ENCODE results near the gene MAN1A2. TPM values are rescaled to one million over a fixed set of nuclear protein-coding genes. Genes with fewer than 3 reads are reported as not detected.
"Not testable (repeated sequence)": the region's sequence is repeated elsewhere in the genome, so short reads cannot be mapped to it uniquely, and the experiment has no call there.

The MAN1A2 gene
- total RNA-seq, 1 donor from 2014 or later, result 35.3 TPM

- intact Hi-C loops (cut with micrococcal nuclease), result no loop called here
Observed at GRCh38 chr1:117396074-117396473, 28.8 kb downstream of the MAN1A2 start.

GRCh38 chr1:117396636-117397035 lies 29.4 kb downstream of the MAN1A2 start:
- intact Hi-C loops (cut with micrococcal nuclease), result no loop called here

- intact Hi-C loops (cut with micrococcal nuclease), result no loop called here
Observed at GRCh38 chr1:117398957-117399356, 31.7 kb downstream of the MAN1A2 start.

GRCh38 chr1:117401761-117402160 lies 34.5 kb downstream of the MAN1A2 start:
- intact Hi-C loops (cut with micrococcal nuclease), result no loop called here

- intact Hi-C loops (cut with micrococcal nuclease), result no loop called here
Observed at GRCh38 chr1:117403597-117403996, 36.3 kb downstream of the MAN1A2 start.

- intact Hi-C loops (cut with micrococcal nuclease), result no loop called here
Observed at GRCh38 chr1:117405042-117405441, 37.8 kb downstream of the MAN1A2 start.

GRCh38 chr1:117412472-117412871 lies 45.2 kb downstream of the MAN1A2 start:
- intact Hi-C loops (cut with micrococcal nuclease), result no loop called here

- intact Hi-C loops (cut with micrococcal nuclease), result no loop called here
Observed at GRCh38 chr1:117413412-117413811, 46.2 kb downstream of the MAN1A2 start.

GRCh38 chr1:117414943-117415342 lies 47.7 kb downstream of the MAN1A2 start:
- intact Hi-C loops (cut with micrococcal nuclease), result no loop called here

GRCh38 chr1:117416004-117416403 lies 48.8 kb downstream of the MAN1A2 start:
- intact Hi-C loops (cut with micrococcal nuclease), result no loop called here

- intact Hi-C loops (cut with micrococcal nuclease), result no loop called here
Observed at GRCh38 chr1:117416546-117417125, 49.4 kb downstream of the MAN1A2 start.

GRCh38 chr1:117425050-117425734 lies 57.9 kb downstream of the MAN1A2 start:
- intact Hi-C loops (cut with micrococcal nuclease), result no loop called here

- intact Hi-C loops (cut with micrococcal nuclease), result no loop called here
Observed at GRCh38 chr1:117427297-117427696, 60.0 kb downstream of the MAN1A2 start.

GRCh38 chr1:117433943-117434342 lies 66.7 kb downstream of the MAN1A2 start:
- intact Hi-C loops (cut with micrococcal nuclease), result no loop called here

- intact Hi-C loops (cut with micrococcal nuclease), result no loop called here
Observed at GRCh38 chr1:117436513-117436912, 69.3 kb downstream of the MAN1A2 start.

GRCh38 chr1:117447661-117448060 lies 80.4 kb downstream of the MAN1A2 start:
- intact Hi-C loops (cut with micrococcal nuclease), result no loop called here

GRCh38 chr1:117452216-117452615 lies 85.0 kb downstream of the MAN1A2 start:
- intact Hi-C loops (cut with micrococcal nuclease), result no loop called here

GRCh38 chr1:117453958-117454357 lies 86.7 kb downstream of the MAN1A2 start:
- intact Hi-C loops (cut with micrococcal nuclease), result no loop called here

- intact Hi-C loops (cut with micrococcal nuclease), result not testable (repeated sequence)
Observed at GRCh38 chr1:117458410-117458809, 91.2 kb downstream of the MAN1A2 start.

GRCh38 chr1:117466761-117467160 lies 99.5 kb downstream of the MAN1A2 start:
- intact Hi-C loops (cut with micrococcal nuclease), result no loop called here

- intact Hi-C loops (cut with micrococcal nuclease), result no loop called here
Observed at GRCh38 chr1:117467336-117467735, 100.1 kb downstream of the MAN1A2 start.

- intact Hi-C loops (cut with micrococcal nuclease), result no loop called here
Observed at GRCh38 chr1:117473063-117473462, 105.8 kb downstream of the MAN1A2 start.

GRCh38 chr1:117475495-117475894 lies 108.2 kb downstream of the MAN1A2 start:
- intact Hi-C loops (cut with micrococcal nuclease), result not testable (repeated sequence)

Measured in T-helper 2 cell treated with Interferon-gamma antibody and Interleukin-4, amounts not matched to agents 100 ng/mL and 5 ng/mL, for 36 hours (primary cell).